ENCODE data around the gene TIMP3.

GRCh38 chr22:32882774-32883530, 81.4 kb downstream of the TIMP3 start:
- TF ChIP-seq EZH2phosphoT487 (IDR thresholded peaks at IDR 0.05; ENCODE audit: low read length): no peak
- no peak for TF ChIP-seq CTCF (IDR thresholded peaks at IDR 0.05; ENCODE audit: low read length)
- no peak for TF ChIP-seq EZH2 (optimal IDR thresholded peaks at IDR 0.05; ENCODE audit: low read depth, low read length)

All from MM.1S (cell line).